Purkinje cell (primary cell): ENCODE data around the gene HEMGN. TPM values are rescaled to one million over a fixed set of nuclear protein-coding genes. Genes with fewer than 3 reads are reported as not detected.

Experiments used
- polyA plus RNA-seq: library from polyadenylated mRNA; unstranded; fragments of >200 nt; fragmentation: Nextera tagmentation; gene quantifications from 2 replicates; pipeline ENCODE4 v1.2.1, GENCODE V29; 2014

Gene HEMGN
- not detected in 2 replicates for polyA plus RNA-seq

GRCh38 chr9:97938081-97938644 is at the start of gene HEMGN:
Gene HEMGN (minus strand): TSS chr9:97938172. CDS start chr9:97938136, 36 bp downstream.

GRCh38 chr9:97982683-97983588 is 45.0 kb upstream of the HEMGN start, which contains the start of gene ANP32B:
Gene ANP32B (plus strand): TSS chr9:97983341. CDS start chr9:97983556, 215 bp downstream.

DNA sequence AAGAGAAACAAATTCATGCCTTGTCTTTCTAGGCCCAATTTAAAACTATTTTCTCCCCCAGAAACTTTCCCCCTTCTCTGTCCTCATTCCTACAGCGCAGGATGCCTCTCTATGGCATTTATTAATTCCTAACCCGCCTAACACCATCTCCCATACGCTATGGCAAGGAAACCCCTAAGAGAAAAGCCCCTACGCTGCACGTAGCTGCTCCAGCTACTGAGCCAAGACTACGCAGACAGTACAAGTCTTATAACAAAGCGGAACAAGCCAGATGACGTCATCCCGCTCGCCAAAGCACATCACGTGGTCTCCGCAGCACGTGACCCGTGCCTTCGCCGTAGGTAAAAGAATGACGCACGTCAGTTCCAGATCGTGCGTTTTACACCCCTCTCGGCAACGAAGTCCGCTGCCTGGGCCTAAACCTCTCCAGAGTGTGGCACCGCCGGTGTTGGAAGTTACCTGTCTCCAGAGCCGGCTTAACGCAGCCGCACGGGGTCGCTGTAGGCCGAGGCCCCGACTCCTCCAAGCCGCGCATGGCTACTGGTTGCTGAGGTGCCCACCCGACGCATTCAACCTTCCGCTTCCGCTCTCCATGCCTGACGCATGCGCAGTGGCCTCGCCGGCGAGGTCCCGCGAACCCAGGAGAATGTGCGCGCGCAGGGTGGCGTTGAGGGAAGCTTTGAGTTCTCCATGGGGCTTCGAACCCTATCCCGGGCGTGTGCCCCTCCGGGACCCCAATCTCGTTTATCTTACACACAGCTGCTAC is 15.8 kb downstream of the HEMGN start, which contains the start of gene TRMO:
Gene TRMO (minus strand): TSS at position 542 of the 766 bp plus-strand sequence. CDS start 7 bp downstream, at position 535.

Other genes with a start within 250 kb of the HEMGN start
- 20.1 and 24.4 TPM in 2 replicates for gene XPA, start 240.8 kb downstream of the HEMGN start, polyA plus RNA-seq
- gene FOXE1, start 84.9 kb downstream of the HEMGN start, polyA plus RNA-seq: not detected in 2 replicates
- gene TRMO, start 15.7 kb downstream of the HEMGN start, polyA plus RNA-seq: 6.6 and 10.4 TPM in 2 replicates
- 13.6 and 20.2 TPM in 2 replicates for gene ANP32B, start 45.2 kb upstream of the HEMGN start, polyA plus RNA-seq
- 24.8 and 26.4 TPM in 2 replicates for gene NANS, start 118.6 kb upstream of the HEMGN start, polyA plus RNA-seq
- gene TRIM14, start 181.1 kb upstream of the HEMGN start, polyA plus RNA-seq: 0.29 and 0.32 TPM in 2 replicates